GM21619 (cell line): ENCODE data around the gene PRKAB1.
"Not testable (repeated sequence)": the region's sequence is repeated elsewhere in the genome, so short reads cannot be mapped to it uniquely, and the experiment has no call there.

Experiments
- ATAC-seq: cut with Tn5 transposase; IDR thresholded peaks from one replicate; pipeline ENCODE4 v1.9.1; 2021; ENCODE audit not compliant: unreplicated experiment

PRKAB1 gene

DNA sequence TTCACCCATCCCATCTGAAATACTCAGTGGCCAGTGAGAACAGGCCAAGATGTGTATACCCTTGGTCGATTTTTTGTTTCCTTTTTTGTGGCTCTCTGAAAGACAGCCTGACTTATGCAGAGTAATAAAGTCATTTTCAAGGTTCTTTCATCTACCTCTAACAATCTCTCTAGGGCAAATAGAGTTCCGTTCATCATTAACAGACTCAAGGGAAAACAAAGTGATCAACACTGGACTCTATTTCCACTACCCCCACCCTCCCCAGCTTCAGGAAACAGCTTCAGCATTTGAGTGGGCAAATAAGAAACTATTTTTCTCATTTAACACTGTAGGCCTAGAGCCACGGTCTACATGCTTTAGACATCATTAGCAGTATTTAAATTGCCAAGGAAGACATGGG, 15.9 kb downstream of the PRKAB1 start:
- no peak for ATAC-seq

DNA sequence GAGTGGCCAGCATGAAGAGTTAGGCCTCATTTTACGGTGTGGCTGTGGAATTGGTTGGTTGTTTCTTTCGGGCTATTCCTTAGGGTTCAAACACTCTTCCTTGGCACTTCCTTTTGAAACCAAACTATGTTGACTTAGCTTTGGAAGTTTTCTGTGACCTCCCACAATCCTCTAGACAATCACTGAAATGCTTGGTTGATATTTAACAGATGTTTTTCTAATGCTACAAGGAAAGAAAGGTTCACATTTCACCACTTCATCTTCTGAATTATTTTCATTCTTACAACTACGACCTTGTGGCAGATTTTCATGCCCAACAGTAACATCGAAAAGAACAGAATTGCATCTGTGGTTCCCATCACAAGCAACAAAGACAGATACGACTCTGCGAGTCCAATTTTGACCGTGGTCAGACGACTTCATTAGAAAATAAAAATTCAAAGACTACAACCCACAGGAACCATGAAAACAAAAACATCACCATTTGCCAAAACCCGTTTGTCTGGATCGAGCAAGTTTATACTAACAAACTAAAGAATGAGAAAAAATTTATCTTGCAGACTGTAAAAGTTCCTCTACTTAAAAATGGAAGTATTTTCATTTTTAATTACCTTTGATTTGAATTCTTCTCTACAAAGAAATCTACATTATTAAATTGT, 16.9 kb downstream of the PRKAB1 start:
- ATAC-seq: no peak

DNA sequence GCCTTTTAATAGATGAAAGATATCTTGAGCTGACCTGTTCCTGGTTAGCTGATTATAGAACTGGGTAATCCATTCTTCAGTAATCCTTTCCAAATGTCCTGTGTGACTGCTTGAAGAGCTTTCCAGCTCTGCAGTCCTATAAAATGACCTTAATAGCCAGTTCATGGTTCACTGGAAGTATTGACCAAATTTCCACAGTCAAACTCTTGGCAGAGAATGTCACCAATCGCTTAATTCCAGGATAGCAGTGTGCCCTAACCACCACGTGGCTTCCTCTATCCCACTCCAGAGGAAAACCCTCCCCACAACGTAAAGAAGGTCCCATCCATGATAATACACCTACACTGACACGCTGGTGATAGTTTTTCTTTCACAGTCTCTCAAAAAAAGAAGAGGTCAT, 17.4 kb downstream of the PRKAB1 start:
- no peak for ATAC-seq

DNA sequence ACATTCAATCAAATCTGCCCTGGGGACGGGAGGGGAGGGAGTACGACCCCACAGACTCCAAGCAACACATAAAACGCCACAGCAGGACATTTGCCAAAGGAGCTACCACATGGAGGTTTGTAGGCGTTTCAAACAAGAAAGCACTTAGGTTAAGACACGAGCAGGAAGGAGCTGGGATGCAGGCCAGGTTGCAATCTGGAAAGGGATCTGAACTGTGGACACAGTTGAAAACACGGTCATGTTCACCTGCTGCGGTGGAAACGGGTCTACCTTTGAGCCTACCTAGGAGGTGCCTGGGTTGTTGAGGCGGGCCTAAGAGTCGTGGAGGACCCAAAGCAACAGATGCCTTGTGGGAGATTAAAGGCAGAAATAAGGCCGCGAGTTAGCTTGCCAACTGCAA, 18.4 kb downstream of the PRKAB1 start:
- ATAC-seq: no peak

DNA sequence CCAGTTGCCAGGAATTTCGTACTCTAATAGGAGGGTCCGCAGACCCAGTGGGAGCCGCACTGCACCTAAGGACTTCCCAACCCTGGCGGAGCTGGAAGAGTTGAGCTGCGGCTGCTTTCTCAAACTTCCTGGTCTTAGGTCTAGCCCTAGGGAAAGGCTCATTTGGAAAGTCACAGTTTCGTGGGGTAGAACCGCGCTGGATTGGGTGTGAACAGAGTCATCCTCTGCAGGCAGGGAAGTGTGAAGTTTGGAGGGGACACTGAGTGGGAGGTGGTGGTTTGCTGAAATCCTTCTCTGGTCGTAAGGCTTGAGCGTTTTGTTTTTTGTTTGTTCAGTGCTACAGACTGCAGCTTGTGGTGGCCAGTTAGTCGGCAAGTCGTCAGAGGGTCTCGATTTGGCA, 18.8 kb downstream of the PRKAB1 start:
- no peak for ATAC-seq

DNA sequence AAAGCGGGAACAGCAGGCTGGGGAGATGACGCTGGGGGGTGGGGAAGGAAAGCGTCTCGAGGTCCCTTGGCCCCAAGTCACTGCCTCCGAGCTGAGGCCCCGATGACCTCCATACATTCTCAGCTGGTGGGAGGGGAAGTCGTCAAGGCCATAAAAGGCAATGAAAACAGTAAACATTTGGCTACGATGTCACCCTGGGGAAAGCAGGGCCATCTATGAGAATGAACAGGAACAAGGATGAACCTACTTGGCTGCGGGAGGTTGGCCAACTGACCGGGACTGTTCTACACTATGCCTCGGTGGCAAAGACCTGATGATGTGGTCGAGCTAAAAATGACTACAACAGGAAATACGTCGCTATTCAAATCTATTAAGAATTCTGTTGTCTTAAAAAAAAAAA, 19.5 kb downstream of the PRKAB1 start:
- ATAC-seq: no peak

DNA sequence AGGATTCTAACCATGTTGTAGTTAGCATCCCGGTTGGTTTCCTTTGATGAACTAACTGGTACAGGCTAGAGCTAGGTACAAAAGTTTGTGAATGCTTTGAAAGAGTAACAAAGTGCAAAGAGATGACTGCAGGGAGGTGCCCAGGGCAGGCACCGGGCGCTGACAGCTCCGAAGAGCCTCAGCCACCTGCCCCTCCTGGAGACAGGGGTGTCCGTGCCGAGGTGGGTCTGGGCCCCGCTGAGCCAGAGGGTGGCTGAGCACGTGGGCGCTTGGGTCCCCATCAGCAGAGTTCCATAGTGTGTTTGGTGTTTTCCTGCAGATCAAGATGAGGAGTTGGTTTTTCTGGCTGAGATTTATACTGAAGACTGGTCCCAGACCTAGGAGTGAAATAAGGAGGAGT, 19.9 kb downstream of the PRKAB1 start:
- no peak for ATAC-seq

DNA sequence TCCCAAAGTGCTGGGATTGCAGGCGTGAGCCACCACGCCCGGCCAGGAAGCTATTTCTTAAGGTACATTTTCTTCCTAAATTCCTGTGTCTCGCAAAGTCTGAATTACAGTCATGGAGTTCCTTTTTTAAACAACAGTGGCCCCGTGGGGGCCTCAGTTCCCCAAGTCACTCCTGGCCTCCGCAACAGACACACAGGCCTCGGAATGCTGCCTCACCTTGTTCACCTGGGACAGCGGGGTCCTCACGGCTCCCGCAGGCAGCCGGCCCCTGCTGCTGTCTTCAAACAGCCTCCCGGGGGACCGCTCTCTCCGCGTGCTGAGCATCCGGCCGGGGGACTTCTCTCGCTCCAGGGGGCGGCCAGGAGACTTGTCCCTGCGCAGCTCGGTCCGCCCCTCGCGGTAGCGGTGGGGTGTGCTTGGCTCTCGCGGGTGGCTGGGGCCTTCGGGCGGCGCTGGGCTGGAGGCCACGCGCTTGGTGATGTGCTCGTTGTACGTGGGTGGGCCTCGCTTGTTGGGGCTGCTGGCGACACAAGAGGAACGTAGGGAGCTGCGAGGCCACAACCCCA, 22.1 kb downstream of the PRKAB1 start:
- no peak for ATAC-seq

DNA sequence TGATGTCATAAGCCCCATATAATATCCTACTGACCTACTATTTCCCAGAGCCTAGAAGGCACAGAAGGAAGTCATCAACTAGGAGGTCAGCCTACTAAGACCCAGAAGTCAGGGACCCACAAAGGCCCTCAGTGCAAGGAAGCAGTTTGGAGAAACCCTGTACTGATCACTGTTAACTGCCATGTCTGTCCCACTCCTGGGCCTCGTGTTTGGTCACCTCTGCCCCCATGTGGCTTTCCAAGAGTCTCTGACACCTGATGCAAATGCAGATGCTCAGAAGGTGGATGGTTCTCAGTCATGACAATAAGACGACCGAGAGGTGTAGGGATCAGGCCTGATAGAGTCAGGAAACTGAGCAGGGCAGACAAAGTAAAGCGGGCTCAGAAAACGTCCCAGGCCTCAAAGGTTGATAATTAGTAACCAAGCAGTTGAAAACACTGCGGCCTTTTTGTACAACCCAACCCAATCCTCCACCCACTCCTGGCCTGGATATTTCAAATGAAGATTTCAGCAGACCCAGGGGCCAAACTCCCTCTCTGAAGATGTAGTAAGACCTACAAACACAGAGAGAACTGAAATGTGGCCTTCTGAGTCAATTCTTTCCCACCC, 23.4 kb downstream of the PRKAB1 start:
- ATAC-seq: no peak

DNA sequence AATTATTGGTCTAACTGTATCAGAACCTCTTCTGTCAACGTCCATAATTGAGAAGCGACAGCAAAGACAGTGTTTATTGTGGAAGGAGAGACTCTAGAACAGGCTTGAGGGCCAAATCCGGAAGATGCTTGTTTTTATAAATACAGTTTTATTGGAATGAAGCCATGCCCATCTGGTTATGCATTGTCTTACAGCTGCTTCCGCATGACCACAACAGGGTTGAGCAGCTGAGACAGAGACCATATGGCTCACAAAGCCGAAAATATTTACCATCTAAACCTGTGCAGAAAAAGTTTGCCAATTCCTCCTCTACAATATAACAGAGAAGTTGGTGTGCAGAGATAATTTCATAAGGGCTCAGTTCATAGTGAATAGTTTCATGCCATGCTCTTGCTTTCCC, 24.5 kb downstream of the PRKAB1 start:
- no peak for ATAC-seq

DNA sequence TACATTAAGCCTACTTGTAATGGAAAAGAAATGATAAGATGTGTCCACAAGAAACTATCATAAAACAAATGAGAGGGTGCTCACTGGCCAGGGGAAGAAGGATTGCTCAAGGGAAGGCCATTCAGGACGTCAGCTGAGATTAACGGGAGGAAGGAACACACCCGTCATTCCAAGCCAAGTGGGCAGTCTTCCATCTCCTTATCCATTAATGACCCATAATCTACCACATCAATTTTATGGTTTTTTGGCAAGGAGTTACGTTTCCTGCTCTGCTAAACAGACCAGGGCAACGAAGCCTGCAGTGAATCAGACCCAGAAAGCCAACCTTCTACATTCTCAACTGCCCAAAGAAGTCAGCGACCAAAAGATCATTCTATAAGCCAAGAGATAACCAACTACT, 25.1 kb downstream of the PRKAB1 start:
- no peak for ATAC-seq

DNA sequence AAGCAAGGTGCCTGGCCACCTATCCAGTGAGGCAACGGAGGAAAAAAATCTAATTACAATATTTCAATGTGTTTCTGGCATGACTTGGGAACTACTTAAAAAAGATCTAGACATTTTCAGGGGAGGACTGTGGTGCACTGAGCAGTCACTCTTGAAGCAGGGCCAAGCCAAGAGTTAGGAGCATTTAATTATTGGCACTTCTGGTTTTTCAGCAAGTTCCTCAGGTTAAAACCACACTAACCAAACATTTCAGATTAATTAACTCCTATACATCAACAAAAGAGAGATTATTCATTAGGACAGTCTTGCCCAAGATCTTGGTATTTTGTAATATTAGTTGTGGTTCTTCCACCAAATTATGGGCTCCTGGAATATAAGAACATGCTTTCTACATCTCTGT, 25.6 kb downstream of the PRKAB1 start:
- ATAC-seq: no peak

DNA sequence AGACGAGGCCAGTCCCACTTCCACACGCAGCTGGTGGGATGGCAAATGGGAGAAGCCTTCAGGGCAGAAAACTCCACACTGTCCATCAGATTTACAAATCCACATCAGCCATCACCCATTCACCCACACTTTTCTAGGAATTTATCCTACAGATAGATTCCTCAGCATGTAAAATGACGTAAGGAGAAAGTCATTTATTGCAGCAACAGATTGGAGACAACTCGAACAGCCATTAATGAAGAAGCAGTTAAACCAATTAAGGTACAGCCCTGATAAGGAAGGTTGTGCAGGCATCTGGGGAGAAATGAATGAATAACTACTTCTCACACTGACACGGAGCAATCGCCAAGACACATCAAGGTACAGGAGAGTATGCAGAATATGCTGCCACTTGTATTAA, 26.2 kb downstream of the PRKAB1 start:
- ATAC-seq: no peak

DNA sequence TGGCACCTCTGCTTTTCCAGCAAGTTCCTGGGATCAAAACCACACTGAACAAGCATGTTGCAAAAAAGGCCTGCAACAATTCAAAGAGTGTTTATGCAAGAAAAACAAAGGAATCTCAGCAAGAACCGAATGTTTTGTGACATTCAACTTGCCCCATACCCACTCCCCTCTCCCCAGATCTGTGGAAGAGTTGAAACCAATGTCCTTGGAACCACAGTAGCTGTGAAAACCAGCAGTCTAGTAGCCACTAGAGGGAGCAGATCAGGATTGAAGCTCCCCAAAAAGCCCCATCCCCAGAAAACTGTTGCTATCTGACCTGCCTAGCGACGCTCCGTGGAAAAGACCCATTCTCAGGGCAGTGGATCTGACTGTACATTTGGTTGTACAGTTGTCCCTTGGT, 27.1 kb downstream of the PRKAB1 start:
- no peak for ATAC-seq

DNA sequence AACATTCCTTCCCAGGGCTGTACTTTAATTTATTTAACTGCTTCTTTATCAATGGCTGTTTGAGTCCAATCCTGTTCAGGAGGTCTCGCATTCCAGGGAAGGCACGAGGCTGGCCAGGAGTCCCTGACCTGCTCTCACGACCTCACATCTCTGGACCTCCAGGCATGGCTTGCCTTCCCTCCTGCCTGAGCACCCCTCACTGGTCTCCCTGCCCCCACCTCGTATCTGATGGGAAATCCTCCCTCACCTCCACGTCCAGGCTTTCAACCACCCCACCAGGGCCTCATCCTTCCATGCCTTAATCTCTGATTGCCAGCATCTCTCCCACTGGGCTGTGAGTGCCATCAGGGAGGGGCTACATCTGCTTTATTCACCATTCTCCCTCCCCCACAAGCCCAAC, 29.0 kb downstream of the PRKAB1 start:
- no peak for ATAC-seq

DNA sequence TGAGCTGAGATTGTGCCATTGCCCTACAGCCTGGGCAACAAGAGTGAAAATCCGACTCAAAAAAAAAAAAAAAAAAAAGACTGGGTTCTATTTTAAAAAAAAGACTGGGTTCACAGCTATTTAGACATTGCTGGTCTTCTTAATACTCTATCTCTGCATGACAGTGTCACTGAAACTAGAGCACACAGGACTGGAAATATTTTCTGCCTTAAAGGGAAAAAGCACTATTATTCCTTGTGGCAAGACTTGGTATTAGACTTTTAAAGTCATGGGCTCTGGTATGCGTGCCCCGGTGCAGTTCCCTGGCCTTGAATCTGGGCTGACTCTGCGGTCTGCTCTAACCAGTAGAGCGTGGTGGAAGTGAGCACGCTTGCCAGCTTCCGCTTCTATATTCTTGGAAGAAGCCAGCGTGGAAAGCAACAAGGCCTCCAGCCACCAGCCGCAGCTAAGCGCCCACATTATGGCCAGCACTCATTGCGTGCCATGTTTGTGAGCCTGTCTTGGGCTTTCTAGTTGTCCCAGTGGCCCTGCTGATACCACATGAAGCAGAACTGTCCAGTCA, 31.3 kb downstream of the PRKAB1 start:
- no peak for ATAC-seq

DNA sequence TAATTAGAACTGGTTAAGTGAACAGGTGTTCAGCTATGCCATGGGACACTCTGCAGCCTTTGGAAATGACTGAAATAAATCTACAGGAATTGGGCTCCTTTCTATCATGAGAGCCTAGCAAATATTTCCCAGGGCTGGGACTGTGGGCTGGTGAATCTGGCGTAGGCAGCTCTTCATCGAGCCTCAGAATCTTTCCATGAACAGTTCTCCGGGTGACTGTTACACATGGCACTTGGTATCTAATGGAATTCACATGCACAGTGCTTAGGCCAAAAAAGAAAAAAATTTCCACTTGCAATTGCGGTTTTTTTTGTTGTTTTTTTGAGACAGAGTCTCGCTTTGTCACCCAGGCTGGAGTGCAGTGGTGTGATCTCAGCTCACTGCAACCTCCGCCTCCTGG, 32.1 kb downstream of the PRKAB1 start:
- ATAC-seq: no peak

DNA sequence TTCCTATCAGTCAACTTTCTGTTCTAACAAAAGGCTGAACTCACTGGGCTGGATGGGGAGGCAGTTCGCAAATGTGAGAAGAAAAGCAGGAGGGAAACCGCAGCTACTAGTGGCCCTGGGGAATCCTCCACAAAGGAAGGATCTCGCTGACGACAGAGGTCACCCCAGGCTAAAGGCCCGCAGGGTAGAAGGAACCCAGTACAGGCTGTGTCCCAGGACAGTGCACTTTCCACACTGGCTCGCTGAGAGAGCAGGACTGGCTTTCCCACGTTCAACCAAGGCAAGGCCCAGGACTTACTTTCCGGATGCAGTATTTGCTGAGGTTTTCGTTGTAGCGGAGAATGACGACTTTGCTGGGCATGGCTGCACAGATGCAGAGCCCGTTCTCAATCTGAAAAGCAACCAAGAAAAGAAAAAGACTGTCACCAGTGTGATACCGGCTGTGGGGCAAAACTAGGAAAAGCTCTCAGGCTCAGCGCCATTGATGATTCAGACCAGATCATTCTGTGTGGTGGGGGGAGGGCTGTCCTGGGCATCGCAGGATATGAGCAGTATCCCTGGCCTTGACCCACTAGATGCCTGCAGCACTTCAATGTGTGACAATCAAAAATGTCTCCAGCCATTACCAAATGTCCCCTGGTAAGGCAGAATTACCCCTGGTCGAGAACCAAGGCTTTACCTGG, 36.3 kb downstream of the PRKAB1 start:
- no peak for ATAC-seq

DNA sequence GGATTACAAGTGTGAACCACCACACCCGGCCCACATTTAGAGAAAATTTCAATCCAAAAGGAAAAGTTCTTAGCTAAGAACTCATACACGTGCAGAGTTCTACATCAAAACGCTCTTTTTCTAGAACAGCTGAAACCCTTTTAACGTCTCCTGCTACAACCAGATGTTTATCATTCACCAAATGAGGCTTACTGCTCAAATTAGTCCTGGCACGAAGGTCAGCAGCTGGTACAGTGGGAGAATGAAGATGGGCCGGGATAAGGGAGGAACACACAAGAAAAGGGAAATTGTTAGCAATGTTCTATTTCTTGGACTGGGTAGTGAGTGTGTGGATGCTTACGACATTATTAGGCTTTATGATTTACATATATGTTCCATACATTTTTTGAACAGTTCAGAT, 37.2 kb downstream of the PRKAB1 start:
- no peak for ATAC-seq

DNA sequence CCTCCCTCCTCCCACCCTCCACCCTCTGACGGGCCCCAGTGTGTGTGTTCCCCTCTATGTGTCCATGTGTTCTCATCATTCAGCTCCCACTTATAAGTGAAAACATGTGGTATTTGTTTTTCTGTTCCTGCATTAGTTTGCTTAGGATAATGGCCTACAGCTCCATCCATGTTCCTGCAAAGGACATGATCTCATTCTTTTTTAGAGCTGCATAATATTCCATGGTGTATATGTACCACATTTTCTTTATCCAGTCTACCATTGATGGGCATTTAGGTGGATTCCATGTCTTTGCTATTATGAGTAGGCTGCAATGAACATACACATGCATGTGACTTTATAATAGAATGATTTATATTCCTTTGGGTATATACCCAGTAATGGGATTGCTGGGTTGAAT, 38.5 kb downstream of the PRKAB1 start:
- ATAC-seq: not testable (repeated sequence)

DNA sequence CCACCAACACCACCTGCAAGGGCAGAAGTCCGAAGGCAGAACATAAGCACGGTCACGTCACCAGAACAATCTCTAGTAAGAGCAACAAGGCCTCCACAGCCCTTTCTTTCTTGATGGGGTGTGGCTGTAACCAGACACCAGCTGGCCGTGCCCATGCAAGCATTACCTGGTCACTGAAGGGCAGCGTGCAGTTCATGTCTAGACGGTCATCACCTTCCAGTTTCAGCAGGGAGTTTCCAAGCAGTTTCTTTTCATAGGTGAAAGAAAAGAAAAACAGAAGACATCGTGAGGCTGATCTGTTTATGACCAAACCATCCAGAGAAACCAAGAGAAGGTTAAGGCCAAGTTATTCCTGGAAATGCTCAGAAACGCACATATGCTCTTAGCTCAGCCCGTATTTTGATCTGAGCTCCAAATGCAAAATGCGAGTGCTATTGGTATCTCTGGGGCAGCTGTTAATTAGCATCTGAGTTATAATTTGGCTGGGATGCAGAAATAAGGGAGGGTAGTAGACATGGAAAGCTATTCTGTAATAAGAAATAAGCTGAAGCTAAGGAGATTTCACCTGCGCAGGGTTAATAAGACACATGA, 42.5 kb downstream of the PRKAB1 start:
- ATAC-seq: no peak
